Astrocyte (in vitro differentiated cells and primary cell): ENCODE measurements around the gene PDE3B. TPM values are rescaled to one million over a fixed set of nuclear protein-coding genes. Genes with fewer than 3 reads are reported as not detected.

Experiments used
- DNase-seq: peaks from one replicate; pipeline ENCODE4 v3.0.0-alpha.2; 2010; ENCODE audit warnings: low read depth
- FAIRE-seq: peaks from 2 replicates; lab custom pipeline; 2011; peaks lifted over from hg19 to GRCh38; lab: Jason Lieb, UNC
- H2AFZ ChIP-seq: 2 replicates; pipeline ENCODE4 v1.6.0; 2012; ENCODE audit warnings: low read depth, low read length, inconsistent platforms
- H3K27ac ChIP-seq: 2 replicates; pipeline ENCODE4 v1.5.1; 2011; ENCODE audit warnings: low read depth, low read length, inconsistent platforms
- H3K27me3 ChIP-seq: 2 replicates; pipeline ENCODE4 v1.6.0; 2011; ENCODE audit warnings: low read length, inconsistent platforms; ENCODE audit not compliant: insufficient read depth
- H3K36me3 ChIP-seq: 2 replicates; pipeline ENCODE4 v1.5.1; 2011; ENCODE audit warnings: low read length, inconsistent platforms; ENCODE audit not compliant: insufficient read depth
- H3K4me1 ChIP-seq: 2 replicates; pipeline ENCODE4 v1.5.1; 2011; ENCODE audit warnings: low read length, inconsistent platforms; ENCODE audit not compliant: insufficient read depth
- H3K4me2 ChIP-seq: 2 replicates; pipeline ENCODE4 v1.6.0; 2012; ENCODE audit warnings: low read length, inconsistent platforms
- H3K4me3 ChIP-seq: 2 replicates; pipeline ENCODE4 v1.5.1; 2011; ENCODE audit warnings: low read depth, mild to moderate bottlenecking, low read length, inconsistent platforms; ENCODE audit not compliant: insufficient read depth
- H3K79me2 ChIP-seq: 2 replicates; pipeline ENCODE4 v1.6.0; 2012; ENCODE audit warnings: mild to moderate bottlenecking, low read length, inconsistent platforms; ENCODE audit not compliant: insufficient read depth
- H3K9ac ChIP-seq: 2 replicates; pipeline ENCODE4 v1.6.0; 2012; ENCODE audit warnings: mild to moderate bottlenecking, low read length, inconsistent platforms
- H3K9me3 ChIP-seq: 2 replicates; pipeline ENCODE4 v1.5.1; 2012; ENCODE audit warnings: low read depth, mild to moderate bottlenecking, low read length, inconsistent platforms; ENCODE audit not compliant: insufficient read depth
- H4K20me1 ChIP-seq: 2 replicates; pipeline ENCODE4 v1.6.0; 2012; ENCODE audit warnings: low read length, inconsistent platforms; ENCODE audit not compliant: insufficient read depth
- H3K27ac Mint-ChIP-seq: one replicate; pipeline ENCODE4 v1.8.0; 2021; ENCODE audit warnings: mild to moderate bottlenecking, mixed read lengths; ENCODE audit not compliant: unreplicated experiment
- H3K27me3 Mint-ChIP-seq: one replicate; pipeline ENCODE4 v1.8.0; 2021; ENCODE audit warnings: low read depth, mixed read lengths; ENCODE audit not compliant: unreplicated experiment
- H3K36me3 Mint-ChIP-seq: one replicate; pipeline ENCODE4 v1.8.0; 2021; ENCODE audit warnings: low read depth, mixed read lengths; ENCODE audit not compliant: unreplicated experiment
- H3K4me1 Mint-ChIP-seq: one replicate; pipeline ENCODE4 v1.8.0; 2021; ENCODE audit warnings: low read depth, mixed read lengths; ENCODE audit not compliant: unreplicated experiment
- H3K4me3 Mint-ChIP-seq: one replicate; pipeline ENCODE4 v1.8.0; 2021; ENCODE audit warnings: mild to moderate bottlenecking, moderate library complexity, mixed read lengths; ENCODE audit not compliant: unreplicated experiment
- H3K9me3 Mint-ChIP-seq: one replicate; pipeline ENCODE4 v1.8.0; 2021; ENCODE audit warnings: mild to moderate bottlenecking, mixed read lengths; ENCODE audit not compliant: unreplicated experiment
- CTCF ChIP-seq: IDR thresholded peaks from 2 replicates; pipeline ENCODE4 v1.5.1; 2011; ENCODE audit warnings: low read depth, mild to moderate bottlenecking, inconsistent platforms, low read length, moderate library complexity; ENCODE audit not compliant: insufficient read depth
- EZH2 ChIP-seq: IDR thresholded peaks from 2 replicates; pipeline ENCODE4 v1.6.1; 2012; ENCODE audit warnings: mild to moderate bottlenecking, low read length, inconsistent platforms; ENCODE audit not compliant: insufficient read depth
- total RNA-seq: library from RNA; stranded (reverse); gene quantifications from 2 replicates; pipeline ENCODE4 v1.2.1, GENCODE V29; 2021

Gene PDE3B
- total RNA-seq, 1 donor from 2014 or later, result 2.9 TPM

- no peak for FAIRE-seq
- Mint-ChIP-seq H3K4me3 (no peak overlapping the region), H3K36me3 (no peaks in the 10 kb centered on the region), H3K27ac (no peak overlapping the region), H3K27me3 (no peaks in the 10 kb centered on the region), H3K4me1 (no peaks in the 10 kb centered on the region), H3K9me3 (no peaks in the 10 kb centered on the region)
- H3K27ac ChIP-seq, result no peak overlapping the region
- H4K20me1 ChIP-seq, result no peaks in the 10 kb centered on the region
- DNase-seq, result no peak
- H3K27me3 ChIP-seq, result no peaks in the 10 kb centered on the region
- TF ChIP-seq CTCF, result no peak
- no peak for TF ChIP-seq EZH2
- no peaks in the 10 kb centered on the region for H3K79me2 ChIP-seq
- H2AFZ ChIP-seq, result no peak overlapping the region
- H3K4me2 ChIP-seq, result no peak overlapping the region
- H3K9me3 ChIP-seq, result no peaks in the 10 kb centered on the region
- H3K36me3 ChIP-seq, result no peaks in the 10 kb centered on the region
- H3K4me1 ChIP-seq, result no peaks in the 10 kb centered on the region
- H3K9ac ChIP-seq, result no peak overlapping the region
- no peak overlapping the region for H3K4me3 ChIP-seq
These were observed 78.9 kb downstream of the PDE3B start for GRCh38 chr11:14722496-14722895.

GRCh38 chr11:14725150-14725549 lies 81.5 kb downstream of the PDE3B start:
- TF ChIP-seq CTCF, result no peak
- no peak for TF ChIP-seq EZH2
- H3K36me3 ChIP-seq, result no peaks in the 10 kb centered on the region
- Mint-ChIP-seq H3K27me3 (no peaks in the 10 kb centered on the region), H3K4me1 (peaks cover 2% of the 10 kb centered on the region), H3K9me3 (no peaks in the 10 kb centered on the region), H3K4me3 (no peak overlapping the region), H3K27ac (no peak overlapping the region), H3K36me3 (no peaks in the 10 kb centered on the region)
- H4K20me1 ChIP-seq, result no peaks in the 10 kb centered on the region
- no peak overlapping the region for H3K4me3 ChIP-seq
- H3K9ac ChIP-seq, result no peak overlapping the region
- H3K9me3 ChIP-seq, result no peaks in the 10 kb centered on the region
- no peak overlapping the region for H2AFZ ChIP-seq
- H3K79me2 ChIP-seq, result no peaks in the 10 kb centered on the region
- FAIRE-seq, result no peak
- H3K27me3 ChIP-seq, result no peaks in the 10 kb centered on the region
- H3K4me1 ChIP-seq, result no peaks in the 10 kb centered on the region
- no peak overlapping the region for H3K4me2 ChIP-seq
- DNase-seq, result no peak
- H3K27ac ChIP-seq, result no peak overlapping the region

GRCh38 chr11:14727215-14727614 lies 83.6 kb downstream of the PDE3B start:
- Histone ChIP-seq H4K20me1 (no peaks in the 10 kb centered on the region), H3K27ac (no peak overlapping the region), H3K9ac (no peak overlapping the region), H3K4me3 (no peak overlapping the region), H3K36me3 (no peaks in the 10 kb centered on the region), H3K27me3 (no peaks in the 10 kb centered on the region), H3K4me2 (no peak overlapping the region), H3K79me2 (no peaks in the 10 kb centered on the region), H2AFZ (no peak overlapping the region), H3K4me1 (no peaks in the 10 kb centered on the region), H3K9me3 (no peaks in the 10 kb centered on the region)
- no peak for FAIRE-seq
- no peak for TF ChIP-seq CTCF
- no peak for TF ChIP-seq EZH2
- Mint-ChIP-seq H3K36me3 (no peaks in the 10 kb centered on the region), H3K27ac (no peak overlapping the region), H3K9me3 (no peaks in the 10 kb centered on the region), H3K27me3 (no peaks in the 10 kb centered on the region), H3K4me1 (peaks cover 2% of the 10 kb centered on the region), H3K4me3 (no peak overlapping the region)
- no peak for DNase-seq
